Peyer's patch (tissue), 4 donors: ENCODE data around the gene BCCIP. TPM values are rescaled to one million over a fixed set of nuclear protein-coding genes. Genes with fewer than 3 reads are reported as not detected.
A peak's percentile ranks its signal among the peaks of the same experiment; 100 is the strongest.

Source experiments
- DNase-seq, 3 donors: peaks; one replicate each; pipeline ENCODE4 v3.0.0-alpha.2; 2017 to 2019
- H3K27ac ChIP-seq, 4 donors: fragments of 200-600 bp; sonication (generic); one replicate each; pipeline ENCODE4 v1.5.1; 2016 to 2019
- H3K27me3 ChIP-seq, 2 donors: fragments of 200-600 bp; sonication (generic); one replicate each; pipeline ENCODE4 v1.5.1; 2019
- H3K36me3 ChIP-seq, 3 donors: fragments of 200-600 bp; sonication (generic); one replicate each; pipeline ENCODE4 v1.5.1; 2016 to 2019
- H3K4me1 ChIP-seq, 4 donors: fragments of 200-600 bp; sonication (generic); one replicate each; pipeline ENCODE4 v1.5.1; 2016 to 2019
- H3K4me3 ChIP-seq, 4 donors: fragments of 200-600 bp; sonication (generic); 1 replicate in 3 of 4; 2 replicates in 1 of 4; pipeline ENCODE4 v1.5.1; 2016 to 2019; ENCODE audit warnings: mild to moderate bottlenecking in 1 of 4
- H3K9me3 ChIP-seq, 4 donors: fragments of 200-600 bp; sonication (generic); one replicate each; pipeline ENCODE4 v1.5.1; 2016 to 2019; ENCODE audit warnings: mild to moderate bottlenecking in 1 of 4
- CTCF ChIP-seq, 6 experiments: fragments of 450-650 bp in 4 of 6; fragments of 200-600 bp in 2 of 6; sonication (generic) in 1 of 6; IDR thresholded peaks; one replicate each; pipeline ENCODE4 v1.5.1; 2017 to 2019; ENCODE audit warnings: antibody characterized with exemption in 6 of 6, mild to moderate bottlenecking in 3 of 6, moderate library complexity in 1 of 6
- POLR2A ChIP-seq, 2 donors: fragments of 450-650 bp; IDR thresholded peaks; one replicate each; pipeline ENCODE4 v1.5.1; 2017; ENCODE audit warnings: antibody characterized with exemption in 2 of 2, mild to moderate bottlenecking in 2 of 2, moderate library complexity in 2 of 2
- total RNA-seq, 4 donors: library from RNA; depleted of rRNA; stranded (reverse); fragments of >200 nt; gene quantifications; one replicate each; pipeline ENCODE4 v1.1.0, GENCODE V29; 2016

The BCCIP gene
- total RNA-seq, 4 donors from 2014 or later, result 17.4 to 28.1 (median 20.0) TPM

- Histone ChIP-seq H3K27ac (no peak overlapping the region), H3K27me3 (no peaks in the 10 kb centered on the region), H3K36me3 (peaks cover 0 to 1% (median 0%) of the 10 kb centered on the region in 3 donors), H3K9me3 (no peaks in the 10 kb centered on the region), H3K4me1 (no peaks in the 10 kb centered on the region), H3K4me3 (no peak overlapping the region)
- DNase-seq, result peak in 1 of 3 donors; percentile 13
- TF ChIP-seq CTCF (IDR thresholded peaks at IDR 0.05) (no peak), POLR2A (IDR thresholded peaks at IDR 0.05) (no peak)
Measured at GRCh38 chr10:125783408-125783807, 39.9 kb upstream of the BCCIP start.

GRCh38 chr10:125783957-125784356, 39.4 kb upstream of the BCCIP start:
- no peaks in the 10 kb centered on the region for H3K9me3 ChIP-seq
- TF ChIP-seq CTCF (IDR thresholded peaks at IDR 0.05), result no peak
- no peak for TF ChIP-seq POLR2A (IDR thresholded peaks at IDR 0.05)

GRCh38 chr10:125785791-125786190, 37.6 kb upstream of the BCCIP start:
- no peaks in the 10 kb centered on the region for H3K4me1 ChIP-seq
- no peak for TF ChIP-seq POLR2A (IDR thresholded peaks at IDR 0.05)
- no peak for TF ChIP-seq CTCF (IDR thresholded peaks at IDR 0.05)
- no peak overlapping the region for H3K27ac ChIP-seq
- H3K36me3 ChIP-seq, result peaks cover 0 to 19% (median 0%) of the 10 kb centered on the region in 3 donors
- DNase-seq, result peak in 1 of 3 donors; percentile 38
- no peaks in the 10 kb centered on the region for H3K27me3 ChIP-seq
- H3K9me3 ChIP-seq, result no peaks in the 10 kb centered on the region
- no peak overlapping the region for H3K4me3 ChIP-seq

More at GRCh38 chr10:125783957-125784356, 39.4 kb upstream of the BCCIP start:
- H3K36me3 ChIP-seq, result peaks cover 0 to 7% (median 0%) of the 10 kb centered on the region in 3 donors
- no peaks in the 10 kb centered on the region for H3K4me1 ChIP-seq
- H3K27me3 ChIP-seq, result no peaks in the 10 kb centered on the region
- H3K4me3 ChIP-seq, result no peak overlapping the region
- H3K27ac ChIP-seq, result no peak overlapping the region
- DNase-seq, result peak in 1 of 3 donors; percentile 15

GRCh38 chr10:125788156-125789034, 35.0 kb upstream of the BCCIP start:
- peaks cover 0 to 33% (median 0%) of the 10 kb centered on the region in 3 donors for H3K36me3 ChIP-seq
- no peak overlapping the region for H3K4me3 ChIP-seq
- no peaks in the 10 kb centered on the region for H3K27me3 ChIP-seq
- TF ChIP-seq POLR2A (IDR thresholded peaks at IDR 0.05), result no peak
- H3K9me3 ChIP-seq, result no peaks in the 10 kb centered on the region
- DNase-seq, result peak in 1 of 3 donors; percentile 42
- no peak overlapping the region for H3K27ac ChIP-seq
- no peaks in the 10 kb centered on the region for H3K4me1 ChIP-seq

- Histone ChIP-seq H3K4me3 (no peak overlapping the region), H3K27me3 (no peaks in the 10 kb centered on the region), H3K9me3 (no peaks in the 10 kb centered on the region), H3K36me3 (peaks cover 0 to 60% (median 0%) of the 10 kb centered on the region in 3 donors), H3K27ac (no peak overlapping the region), H3K4me1 (no peaks in the 10 kb centered on the region)
- TF ChIP-seq CTCF (IDR thresholded peaks at IDR 0.05), result no peak
- TF ChIP-seq POLR2A (IDR thresholded peaks at IDR 0.05), result no peak
- DNase-seq, result peak in 1 of 3 donors; percentile 24
Measured at GRCh38 chr10:125792342-125793300, 30.7 kb upstream of the BCCIP start.
